SHP77 (cell line): ENCODE results near the gene OR10H3.
"Not testable (repeated sequence)": the region's sequence is repeated elsewhere in the genome, so short reads cannot be mapped to it uniquely, and the experiment has no call there.

ENCODE experiments used
- DNase-seq, 2 experiments: peaks; one replicate each; lab custom pipeline; 2025; lab: John Stamatoyannopoulos, UW

OR10H3 gene

GRCh38 chr19:15779756-15780476 is 42.1 kb downstream of the OR10H3 start:
- DNase-seq = no peak

- no peak for DNase-seq
Observed at GRCh38 chr19:15780610-15781418, 43.0 kb downstream of the OR10H3 start.

GRCh38 chr19:15781661-15782060 is 43.9 kb downstream of the OR10H3 start:
- no peak for DNase-seq

DNA sequence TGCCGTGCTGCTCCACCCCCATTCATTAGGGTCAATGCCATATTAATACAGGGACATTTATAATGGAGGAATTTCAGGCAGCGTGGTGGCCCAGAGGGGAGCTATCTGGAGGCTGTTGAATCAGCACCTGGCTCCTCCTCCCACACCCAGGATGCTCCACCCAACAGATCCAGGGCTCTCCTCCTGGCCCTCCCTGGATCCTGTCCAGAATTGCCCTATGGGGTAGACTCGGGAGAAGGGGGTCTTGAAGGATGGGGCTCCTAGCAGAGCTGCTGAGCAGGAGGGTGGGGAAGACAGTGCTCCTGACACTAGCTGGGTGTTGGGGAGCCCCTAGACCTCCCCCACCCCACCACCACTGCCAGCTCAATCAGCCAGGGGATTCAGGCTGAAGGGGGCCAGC is 44.4 kb downstream of the OR10H3 start:
- DNase-seq = no peak

- not testable (repeated sequence) for DNase-seq
Observed at GRCh38 chr19:15782896-15783295, 45.1 kb downstream of the OR10H3 start.

- DNase-seq = no peak
Observed at GRCh38 chr19:15787611-15788155, 49.9 kb downstream of the OR10H3 start, which contains the start of gene OR10H5. Gene OR10H5, plus strand, starts transcription at chr19:15787661. Its CDS starts 6,388 bp downstream, at chr19:15794049.

DNA sequence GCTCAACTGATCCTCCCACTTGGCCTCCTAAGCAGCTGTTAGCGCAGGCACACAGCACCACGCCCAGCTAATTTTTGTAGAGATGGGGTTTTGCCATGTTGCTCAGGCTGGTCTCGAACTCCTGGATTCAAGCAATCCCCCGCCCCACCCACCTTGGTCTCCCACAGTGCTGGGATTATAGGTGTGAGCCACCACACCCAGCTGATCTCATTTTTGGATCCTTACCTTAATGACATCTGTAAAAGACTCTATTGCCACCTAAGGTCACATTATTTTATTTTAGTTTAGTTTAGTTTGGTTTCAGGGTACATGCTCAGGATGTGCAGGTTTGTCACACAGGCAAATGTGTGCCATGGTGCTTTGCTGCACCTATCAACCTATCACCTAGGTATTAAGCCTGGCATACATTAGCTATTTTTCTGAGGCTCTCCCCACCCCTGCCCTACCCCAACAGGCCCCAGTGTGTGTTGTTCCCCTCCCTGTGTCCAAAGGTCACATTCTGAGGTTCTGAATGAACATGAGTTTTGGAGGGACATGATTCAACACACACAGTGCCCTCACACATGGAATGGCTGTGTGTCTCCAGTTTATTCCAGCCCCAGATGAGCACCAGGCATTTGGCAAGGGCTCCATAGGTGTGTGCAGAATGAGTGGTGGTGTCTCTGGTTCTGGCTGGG is 50.9 kb downstream of the OR10H3 start:
- DNase-seq = no peak

- DNase-seq = peak; percentile 21 to 50
Observed at GRCh38 chr19:15790096-15790495, 52.3 kb downstream of the OR10H3 start.
